Fibroblast of lung (primary cell): Measurements from ENCODE around the gene ADNP2.

Experiments
- EZH2 ChIP-seq: IDR thresholded peaks from 2 replicates; pipeline ENCODE4 v1.5.1; 2012; ENCODE audit warnings: low read length, control low read depth, mild to moderate bottlenecking; ENCODE audit errors: missing control alignments
- TF ChIP-seq, protein P1 (sequence below), 2 donors: IDR thresholded peaks in 1 of 2; conservative IDR thresholded peaks in 1 of 2; 1 replicate in 1 of 2; 2 replicates in 1 of 2; pipeline ENCODE4 v1.5.1; 2011 to 2012; ENCODE audit warnings: low read length in 2 of 2, control low read depth in 1 of 2, inconsistent platforms in 1 of 2, low read depth in 1 of 2, mild to moderate bottlenecking in 1 of 2

DNA sequence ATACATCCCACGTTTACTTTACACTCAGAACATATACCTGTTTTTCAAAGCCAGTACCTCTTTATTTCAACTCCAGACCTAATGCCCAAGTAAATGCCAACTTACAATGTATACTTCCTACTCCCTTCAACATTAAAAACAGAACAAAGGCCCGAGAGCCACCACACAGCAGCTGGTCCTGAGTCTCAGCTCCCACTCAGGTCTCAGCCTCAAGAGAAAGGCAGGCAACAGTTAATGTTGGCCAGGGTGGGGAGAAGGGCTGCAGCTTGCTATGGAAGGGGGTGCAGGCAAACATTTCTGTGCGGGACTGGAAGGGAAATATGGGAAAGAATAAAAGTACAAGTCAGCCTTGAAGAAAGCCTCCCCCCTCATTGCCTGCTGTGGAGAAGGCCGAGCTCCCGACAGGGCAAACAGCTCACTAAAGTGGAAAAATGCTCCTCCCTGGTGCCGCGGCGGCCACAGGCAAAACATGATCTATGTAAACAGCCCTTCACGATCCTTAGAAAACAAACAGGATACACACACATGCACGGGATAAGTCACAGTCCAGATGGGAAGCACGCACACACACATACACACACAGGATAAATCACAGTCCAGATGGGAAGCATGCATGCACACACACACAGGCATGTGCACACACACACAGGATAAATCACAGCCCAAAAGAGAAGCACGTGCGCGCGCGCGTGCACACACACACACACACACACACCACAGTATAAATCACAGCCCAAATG is 67.4 kb downstream of the ADNP2 start:
- TF ChIP-seq, protein P1, sequence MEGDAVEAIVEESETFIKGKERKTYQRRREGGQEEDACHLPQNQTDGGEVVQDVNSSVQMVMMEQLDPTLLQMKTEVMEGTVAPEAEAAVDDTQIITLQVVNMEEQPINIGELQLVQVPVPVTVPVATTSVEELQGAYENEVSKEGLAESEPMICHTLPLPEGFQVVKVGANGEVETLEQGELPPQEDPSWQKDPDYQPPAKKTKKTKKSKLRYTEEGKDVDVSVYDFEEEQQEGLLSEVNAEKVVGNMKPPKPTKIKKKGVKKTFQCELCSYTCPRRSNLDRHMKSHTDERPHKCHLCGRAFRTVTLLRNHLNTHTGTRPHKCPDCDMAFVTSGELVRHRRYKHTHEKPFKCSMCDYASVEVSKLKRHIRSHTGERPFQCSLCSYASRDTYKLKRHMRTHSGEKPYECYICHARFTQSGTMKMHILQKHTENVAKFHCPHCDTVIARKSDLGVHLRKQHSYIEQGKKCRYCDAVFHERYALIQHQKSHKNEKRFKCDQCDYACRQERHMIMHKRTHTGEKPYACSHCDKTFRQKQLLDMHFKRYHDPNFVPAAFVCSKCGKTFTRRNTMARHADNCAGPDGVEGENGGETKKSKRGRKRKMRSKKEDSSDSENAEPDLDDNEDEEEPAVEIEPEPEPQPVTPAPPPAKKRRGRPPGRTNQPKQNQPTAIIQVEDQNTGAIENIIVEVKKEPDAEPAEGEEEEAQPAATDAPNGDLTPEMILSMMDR (conservative IDR thresholded peaks at IDR 0.05 in 1 of 2, IDR thresholded peaks at IDR 0.05 in 1 of 2; ENCODE audit: low read depth in 1 of 2, low read length in 2 of 2) = no peak
- no peak for TF ChIP-seq EZH2
